ENCODE results near the gene APBA2.

Gene APBA2

DNA sequence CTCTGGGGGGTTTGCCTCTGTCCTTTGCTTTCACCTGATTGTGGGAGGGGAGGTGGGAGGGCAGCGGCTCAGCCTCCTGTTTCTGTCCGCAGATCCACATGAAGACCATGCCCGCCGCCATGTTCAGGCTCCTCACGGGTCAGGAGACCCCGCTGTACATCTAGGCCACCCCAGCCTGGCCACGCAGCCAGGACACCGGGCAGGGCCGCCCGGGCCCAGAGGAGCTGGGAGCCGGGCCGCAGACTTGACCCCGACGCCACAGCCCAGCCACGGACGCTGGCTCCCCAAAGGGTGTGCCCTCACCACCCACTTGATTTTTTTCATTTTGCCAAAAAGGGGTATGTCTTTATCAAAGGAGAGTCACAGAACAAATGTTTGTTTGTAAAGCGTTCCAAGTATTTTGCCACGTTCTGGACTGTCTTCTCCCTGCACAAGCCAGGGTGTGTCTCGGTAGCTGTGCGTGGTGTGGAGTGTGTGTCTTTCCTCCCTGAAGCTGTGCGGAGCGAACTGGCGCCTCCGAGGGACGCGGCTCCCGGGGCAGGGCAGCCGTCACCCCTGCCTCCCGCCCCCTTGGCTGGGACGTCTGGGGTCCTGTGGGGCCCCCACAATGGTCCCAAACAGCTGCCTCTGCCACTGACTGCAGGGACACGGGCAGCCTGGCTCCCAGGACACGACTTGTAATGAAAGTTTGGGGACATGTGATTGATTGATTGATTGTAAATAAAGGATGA, 231.4 kb downstream of the APBA2 start:
- H3K36me3 ChIP-seq (ENCODE audit: control insufficient read depth, insufficient read depth, low read length) = no peaks in the 10 kb centered on the region
- no peaks in the 10 kb centered on the region for H3K9me3 ChIP-seq (ENCODE audit: control insufficient read depth, low read length)
- no peaks in the 10 kb centered on the region for H3K27me3 ChIP-seq (replicated peaks; ENCODE audit: control insufficient read depth, insufficient read depth, low read length, poor library complexity, severe bottlenecking)
- H3K4me1 ChIP-seq (ENCODE audit: control insufficient read depth, insufficient read depth, low read length, poor library complexity, severe bottlenecking) = no peaks in the 10 kb centered on the region
- H3K27ac ChIP-seq (ENCODE audit: insufficient read depth, low read length, poor library complexity, severe bottlenecking) = no peak overlapping the region
- no peak for DNase-seq
- H3K4me3 ChIP-seq (ENCODE audit: insufficient read depth, low read depth, low read length, poor library complexity, severe bottlenecking) = no peak overlapping the region

DNA sequence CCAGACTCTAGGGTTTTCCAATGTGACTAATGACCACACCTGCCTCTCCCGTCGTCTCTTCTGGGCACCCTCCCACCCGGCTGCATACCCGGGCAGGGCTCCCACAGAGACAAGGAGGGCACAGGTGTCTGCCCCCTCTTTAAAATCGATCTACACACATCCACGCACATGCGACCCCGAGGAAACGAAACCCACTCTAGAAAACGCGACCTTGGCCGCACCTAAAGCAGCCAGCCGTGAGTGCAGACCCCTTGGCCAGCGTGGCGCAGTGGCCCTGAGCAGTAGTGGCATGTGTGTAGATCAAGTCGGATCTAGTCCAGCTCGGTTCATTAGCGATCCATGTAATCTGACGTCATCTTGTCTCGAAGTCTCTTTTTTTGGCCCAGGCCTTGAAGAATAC, 232.0 kb downstream of the APBA2 start:
- H3K4me1 ChIP-seq (ENCODE audit: control insufficient read depth, insufficient read depth, low read length, poor library complexity, severe bottlenecking) = no peaks in the 10 kb centered on the region
- no peak for DNase-seq
- no peak overlapping the region for H3K27ac ChIP-seq (ENCODE audit: insufficient read depth, low read length, poor library complexity, severe bottlenecking)
- H3K36me3 ChIP-seq (ENCODE audit: control insufficient read depth, insufficient read depth, low read length) = no peaks in the 10 kb centered on the region
- H3K9me3 ChIP-seq (ENCODE audit: control insufficient read depth, low read length) = no peaks in the 10 kb centered on the region
- H3K4me3 ChIP-seq (ENCODE audit: insufficient read depth, low read depth, low read length, poor library complexity, severe bottlenecking) = no peak overlapping the region
- H3K27me3 ChIP-seq (replicated peaks; ENCODE audit: control insufficient read depth, insufficient read depth, low read length, poor library complexity, severe bottlenecking) = no peaks in the 10 kb centered on the region

DNA sequence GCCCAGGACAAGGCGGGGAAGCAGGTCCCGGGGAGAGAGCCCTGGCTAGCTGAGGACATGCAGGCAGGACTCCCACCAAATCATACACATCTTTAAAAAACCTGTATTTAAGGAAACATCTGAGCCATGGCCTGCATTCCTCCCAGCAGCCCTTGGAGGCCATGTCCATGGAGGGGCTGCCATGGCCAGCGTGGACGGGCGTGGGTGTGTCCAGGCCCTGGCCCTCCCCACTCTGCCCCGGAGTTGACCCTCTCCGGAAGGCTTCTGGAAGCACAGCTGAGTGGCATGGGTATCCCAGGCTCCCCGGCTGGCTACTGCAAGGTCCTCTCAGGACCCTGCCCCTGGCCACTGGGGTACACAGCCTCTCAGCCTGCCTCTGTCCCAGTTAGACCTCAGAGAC, 234.1 kb downstream of the APBA2 start:
- Histone ChIP-seq H3K27me3 (replicated peaks; ENCODE audit: control insufficient read depth, insufficient read depth, low read length, poor library complexity, severe bottlenecking) (no peaks in the 10 kb centered on the region), H3K36me3 (ENCODE audit: control insufficient read depth, insufficient read depth, low read length) (no peaks in the 10 kb centered on the region), H3K27ac (ENCODE audit: insufficient read depth, low read length, poor library complexity, severe bottlenecking) (no peak overlapping the region), H3K4me1 (ENCODE audit: control insufficient read depth, insufficient read depth, low read length, poor library complexity, severe bottlenecking) (no peaks in the 10 kb centered on the region), H3K4me3 (ENCODE audit: insufficient read depth, low read depth, low read length, poor library complexity, severe bottlenecking) (no peak overlapping the region), H3K9me3 (ENCODE audit: control insufficient read depth, low read length) (no peaks in the 10 kb centered on the region)
- no peak for DNase-seq

DNA sequence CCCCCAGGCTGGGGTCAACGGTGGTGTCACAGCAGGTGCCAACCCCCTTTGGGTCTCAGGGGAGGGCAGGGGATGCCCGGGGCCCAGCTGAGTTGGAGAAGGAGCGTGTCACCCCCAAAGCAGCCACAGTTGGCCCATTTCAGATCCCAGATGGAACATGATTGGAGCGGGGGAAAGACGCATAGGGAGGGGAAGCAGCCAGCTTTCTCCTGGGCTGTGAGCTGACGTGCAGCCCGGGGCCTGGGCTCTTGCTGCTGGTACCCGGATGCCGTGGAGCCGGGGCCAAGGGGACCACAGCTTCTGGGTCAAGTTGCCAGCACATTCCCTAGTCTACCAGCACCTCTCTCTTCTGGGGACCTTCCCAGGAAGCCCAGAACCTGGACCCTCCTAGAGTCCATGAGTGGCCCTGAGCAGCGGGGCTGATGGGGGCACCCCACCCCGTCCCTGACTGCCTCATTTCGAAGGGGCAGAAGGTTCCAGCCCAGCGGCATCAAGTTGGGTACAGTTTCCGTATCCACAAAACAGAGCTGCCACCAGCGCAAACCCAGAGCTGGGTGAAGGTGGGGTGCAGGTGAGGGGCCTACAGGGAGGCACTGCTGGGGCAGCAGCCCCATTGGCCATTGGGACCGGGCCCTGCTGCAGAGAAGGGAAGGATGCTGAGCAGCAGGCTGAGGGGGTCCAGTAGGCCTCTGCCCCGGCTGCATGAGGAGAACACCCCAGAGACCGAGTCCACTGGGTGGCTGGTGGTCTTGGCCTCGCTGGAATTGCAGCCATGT, 235.0 kb downstream of the APBA2 start:
- no peak overlapping the region for H3K27ac ChIP-seq (ENCODE audit: insufficient read depth, low read length, poor library complexity, severe bottlenecking)
- no peak overlapping the region for H3K4me3 ChIP-seq (ENCODE audit: insufficient read depth, low read depth, low read length, poor library complexity, severe bottlenecking)
- H3K36me3 ChIP-seq (ENCODE audit: control insufficient read depth, insufficient read depth, low read length) = no peaks in the 10 kb centered on the region
- no peak for DNase-seq
- H3K9me3 ChIP-seq (ENCODE audit: control insufficient read depth, low read length) = no peaks in the 10 kb centered on the region
- no peaks in the 10 kb centered on the region for H3K4me1 ChIP-seq (ENCODE audit: control insufficient read depth, insufficient read depth, low read length, poor library complexity, severe bottlenecking)
- no peaks in the 10 kb centered on the region for H3K27me3 ChIP-seq (replicated peaks; ENCODE audit: control insufficient read depth, insufficient read depth, low read length, poor library complexity, severe bottlenecking)

DNA sequence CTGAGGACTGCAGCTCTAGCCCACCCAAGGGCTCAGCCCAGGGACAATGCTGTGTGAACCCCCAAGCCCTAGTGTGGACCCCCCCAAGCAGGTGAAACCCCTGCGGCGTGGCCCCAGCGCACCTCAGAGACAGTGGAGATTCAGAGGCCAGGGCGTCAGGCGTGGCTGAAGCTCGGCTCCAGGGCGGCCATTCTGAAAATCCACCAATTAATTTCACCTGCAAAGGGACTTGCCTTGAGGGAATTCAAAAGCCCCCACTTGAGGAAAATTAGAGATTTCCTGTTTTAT, 235.5 kb downstream of the APBA2 start:
- no peak overlapping the region for H3K4me3 ChIP-seq (ENCODE audit: insufficient read depth, low read depth, low read length, poor library complexity, severe bottlenecking)
- no peaks in the 10 kb centered on the region for H3K27me3 ChIP-seq (replicated peaks; ENCODE audit: control insufficient read depth, insufficient read depth, low read length, poor library complexity, severe bottlenecking)
- DNase-seq = no peak
- no peak overlapping the region for H3K27ac ChIP-seq (ENCODE audit: insufficient read depth, low read length, poor library complexity, severe bottlenecking)
- no peaks in the 10 kb centered on the region for H3K4me1 ChIP-seq (ENCODE audit: control insufficient read depth, insufficient read depth, low read length, poor library complexity, severe bottlenecking)
- no peaks in the 10 kb centered on the region for H3K36me3 ChIP-seq (ENCODE audit: control insufficient read depth, insufficient read depth, low read length)
- no peaks in the 10 kb centered on the region for H3K9me3 ChIP-seq (ENCODE audit: control insufficient read depth, low read length)

DNA sequence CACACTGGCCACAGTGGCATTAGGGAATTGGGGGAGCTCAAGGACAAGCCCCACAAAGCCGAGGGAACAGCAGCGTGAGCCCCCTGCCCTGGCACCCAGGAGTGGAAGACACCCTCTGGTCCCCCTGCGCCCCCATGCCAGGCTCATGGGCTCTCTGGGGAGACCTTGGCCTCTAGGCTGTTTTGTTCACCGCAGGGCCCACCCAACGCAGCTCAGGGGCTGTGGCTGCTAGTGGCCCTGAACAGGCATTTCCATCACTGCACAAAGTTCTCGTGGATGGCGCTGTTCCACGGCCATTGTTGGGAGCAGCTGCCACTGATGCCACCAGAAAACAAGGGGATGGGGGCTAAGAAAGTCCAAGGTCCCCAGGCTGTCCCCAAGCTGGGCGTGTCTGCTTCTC, 236.1 kb downstream of the APBA2 start:
- Histone ChIP-seq H3K27ac (ENCODE audit: insufficient read depth, low read length, poor library complexity, severe bottlenecking) (no peak overlapping the region), H3K9me3 (ENCODE audit: control insufficient read depth, low read length) (no peaks in the 10 kb centered on the region), H3K36me3 (ENCODE audit: control insufficient read depth, insufficient read depth, low read length) (no peaks in the 10 kb centered on the region), H3K27me3 (replicated peaks; ENCODE audit: control insufficient read depth, insufficient read depth, low read length, poor library complexity, severe bottlenecking) (no peaks in the 10 kb centered on the region), H3K4me1 (ENCODE audit: control insufficient read depth, insufficient read depth, low read length, poor library complexity, severe bottlenecking) (no peaks in the 10 kb centered on the region), H3K4me3 (ENCODE audit: insufficient read depth, low read depth, low read length, poor library complexity, severe bottlenecking) (no peak overlapping the region)
- DNase-seq = no peak

DNA sequence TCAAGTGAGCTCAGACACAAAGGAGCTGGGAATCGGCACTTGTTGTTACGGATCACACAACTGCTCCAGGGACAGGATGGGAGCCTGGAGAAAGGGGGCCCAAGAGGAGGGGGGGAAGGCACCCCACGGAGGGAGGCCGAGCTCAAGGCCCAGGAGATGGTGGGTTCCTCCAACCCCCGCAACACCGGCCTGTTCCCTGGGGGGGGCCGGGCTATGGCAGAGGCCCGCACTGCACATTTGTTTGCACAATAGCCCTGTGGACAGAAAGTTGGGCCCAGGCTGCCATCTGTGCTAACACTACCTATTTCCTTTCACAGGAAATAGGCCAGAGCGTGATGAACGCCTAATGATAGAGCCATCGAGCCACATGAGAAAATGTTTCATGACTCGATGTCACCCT, 236.7 kb downstream of the APBA2 start:
- no peak overlapping the region for H3K27ac ChIP-seq (ENCODE audit: insufficient read depth, low read length, poor library complexity, severe bottlenecking)

DNA sequence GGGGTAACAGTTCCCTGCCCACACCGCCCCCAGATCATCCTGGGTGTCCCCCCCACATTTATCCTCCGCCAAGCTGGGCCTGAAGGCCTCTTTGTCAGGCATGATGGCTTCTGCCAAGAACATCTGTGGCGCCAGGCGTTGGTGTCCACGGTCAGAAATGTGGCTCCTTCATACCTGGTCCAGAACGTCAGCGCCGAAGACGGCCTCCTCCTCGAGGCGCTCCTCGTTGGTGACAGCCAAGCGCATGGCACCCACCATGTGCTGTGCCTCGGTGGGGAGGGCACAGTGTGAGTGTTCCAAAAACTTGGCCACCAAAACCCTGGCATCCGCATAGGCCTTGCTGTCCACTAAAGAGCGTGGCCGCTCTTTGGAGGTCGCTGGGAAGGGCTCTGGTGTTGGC, 237.4 kb downstream of the APBA2 start:
- Histone ChIP-seq H3K36me3 (ENCODE audit: control insufficient read depth, insufficient read depth, low read length) (no peaks in the 10 kb centered on the region), H3K9me3 (ENCODE audit: control insufficient read depth, low read length) (no peaks in the 10 kb centered on the region), H3K4me1 (ENCODE audit: control insufficient read depth, insufficient read depth, low read length, poor library complexity, severe bottlenecking) (no peaks in the 10 kb centered on the region), H3K4me3 (ENCODE audit: insufficient read depth, low read depth, low read length, poor library complexity, severe bottlenecking) (no peak overlapping the region), H3K27ac (ENCODE audit: insufficient read depth, low read length, poor library complexity, severe bottlenecking) (no peak overlapping the region), H3K27me3 (replicated peaks; ENCODE audit: control insufficient read depth, insufficient read depth, low read length, poor library complexity, severe bottlenecking) (no peaks in the 10 kb centered on the region)
- no peak for DNase-seq

More for the DNA sequence above, 236.7 kb downstream of the APBA2 start:
- no peak for DNase-seq
- Histone ChIP-seq H3K9me3 (ENCODE audit: control insufficient read depth, low read length) (no peaks in the 10 kb centered on the region), H3K4me1 (ENCODE audit: control insufficient read depth, insufficient read depth, low read length, poor library complexity, severe bottlenecking) (no peaks in the 10 kb centered on the region), H3K27me3 (replicated peaks; ENCODE audit: control insufficient read depth, insufficient read depth, low read length, poor library complexity, severe bottlenecking) (no peaks in the 10 kb centered on the region), H3K4me3 (ENCODE audit: insufficient read depth, low read depth, low read length, poor library complexity, severe bottlenecking) (no peak overlapping the region), H3K36me3 (ENCODE audit: control insufficient read depth, insufficient read depth, low read length) (no peaks in the 10 kb centered on the region)

DNA sequence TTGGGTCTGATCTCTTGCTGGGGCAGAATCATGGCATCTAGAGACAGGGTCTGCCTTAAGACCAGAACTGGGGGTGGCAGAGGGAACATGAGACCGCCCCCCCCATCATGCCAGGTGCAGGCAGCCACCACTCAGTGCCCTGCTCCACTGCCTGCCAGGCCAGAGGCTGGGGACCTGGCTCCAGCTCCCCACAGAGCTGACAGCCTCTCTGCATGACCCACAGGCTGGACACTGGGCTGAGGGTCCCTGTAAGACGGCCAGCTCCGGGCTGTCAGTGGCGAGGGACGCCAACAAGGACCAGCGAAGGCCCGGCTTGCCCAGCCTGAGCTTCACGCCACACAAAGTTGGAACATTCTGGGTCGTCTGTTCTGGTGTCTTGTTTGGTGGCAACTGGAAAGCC, 238.2 kb downstream of the APBA2 start:
- no peak overlapping the region for H3K4me3 ChIP-seq (ENCODE audit: insufficient read depth, low read depth, low read length, poor library complexity, severe bottlenecking)
- H3K27me3 ChIP-seq (replicated peaks; ENCODE audit: control insufficient read depth, insufficient read depth, low read length, poor library complexity, severe bottlenecking) = no peaks in the 10 kb centered on the region
- no peaks in the 10 kb centered on the region for H3K36me3 ChIP-seq (ENCODE audit: control insufficient read depth, insufficient read depth, low read length)
- DNase-seq = no peak
- no peak overlapping the region for H3K27ac ChIP-seq (ENCODE audit: insufficient read depth, low read length, poor library complexity, severe bottlenecking)
- H3K9me3 ChIP-seq (ENCODE audit: control insufficient read depth, low read length) = no peaks in the 10 kb centered on the region
- no peaks in the 10 kb centered on the region for H3K4me1 ChIP-seq (ENCODE audit: control insufficient read depth, insufficient read depth, low read length, poor library complexity, severe bottlenecking)

DNA sequence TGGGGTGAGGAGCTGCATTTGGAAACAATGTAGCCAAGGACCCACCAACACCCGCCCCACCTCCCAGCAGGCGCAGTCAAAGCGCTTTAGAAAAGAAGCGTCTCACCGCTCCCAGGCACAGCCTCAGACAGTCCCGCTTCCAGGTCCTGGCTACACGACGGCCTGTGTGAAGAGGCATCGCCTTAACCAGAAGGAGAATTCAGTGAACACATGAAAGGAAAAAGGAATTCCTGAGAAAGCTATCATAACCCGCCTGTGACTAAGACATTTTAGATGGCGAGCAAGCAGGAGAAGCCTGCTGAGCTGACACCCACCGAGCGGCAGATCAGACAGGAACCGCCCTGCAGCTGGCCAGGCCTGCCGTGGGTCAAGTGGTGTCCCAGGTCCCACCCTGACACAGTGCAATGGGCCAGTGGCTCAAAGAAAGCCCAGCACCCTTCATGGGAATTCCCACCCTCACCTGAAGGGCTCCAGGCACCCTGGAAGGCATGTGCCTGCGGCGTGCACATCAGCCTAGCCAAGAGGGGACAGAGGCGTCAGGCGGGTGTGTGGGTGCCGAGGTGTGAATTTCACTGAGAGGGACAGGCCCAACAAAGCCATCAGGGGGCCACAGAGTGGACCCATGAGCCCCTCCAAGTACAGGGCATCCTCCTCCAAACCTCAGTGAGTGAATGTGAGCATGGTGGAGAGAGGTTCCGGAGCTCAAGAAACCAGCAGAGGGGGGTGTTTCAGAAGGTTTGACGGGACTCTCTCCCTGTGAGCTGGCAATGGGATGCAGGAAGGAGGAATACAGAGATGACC, 239.0 kb downstream of the APBA2 start:
- no peaks in the 10 kb centered on the region for H3K27me3 ChIP-seq (replicated peaks; ENCODE audit: control insufficient read depth, insufficient read depth, low read length, poor library complexity, severe bottlenecking)
- no peaks in the 10 kb centered on the region for H3K36me3 ChIP-seq (ENCODE audit: control insufficient read depth, insufficient read depth, low read length)
- no peak overlapping the region for H3K4me3 ChIP-seq (ENCODE audit: insufficient read depth, low read depth, low read length, poor library complexity, severe bottlenecking)
- DNase-seq = no peak
- H3K4me1 ChIP-seq (ENCODE audit: control insufficient read depth, insufficient read depth, low read length, poor library complexity, severe bottlenecking) = no peaks in the 10 kb centered on the region
- H3K9me3 ChIP-seq (ENCODE audit: control insufficient read depth, low read length) = no peaks in the 10 kb centered on the region
- no peak overlapping the region for H3K27ac ChIP-seq (ENCODE audit: insufficient read depth, low read length, poor library complexity, severe bottlenecking)

Data from effector memory CD4-positive, alpha-beta T cell (primary cell).